HepG2 (cell line): ENCODE results near the gene RASA1. TPM values are rescaled to one million over a fixed set of nuclear protein-coding genes. Genes with fewer than 3 reads are reported as not detected.

Experiments used
- CC2D1A ChIP-seq: sonication (generic); formaldehyde crosslinking; IDR thresholded peaks from 2 replicates; pipeline ENCODE4 v1.8.1; 2023; ENCODE audit warnings: mild to moderate bottlenecking, missing genetic modification reagents
- CERS6 ChIP-seq: sonication (generic); formaldehyde crosslinking; IDR thresholded peaks from 2 replicates; pipeline ENCODE4 v1.5.0; 2020; ENCODE audit warnings: missing genetic modification reagents
- CREB1 ChIP-seq, 2 experiments: fragments of 450-650 bp in 1 of 2; IDR thresholded peaks; 2 replicates each; pipeline ENCODE4 v1.6.1; 2016 to 2017; ENCODE audit warnings: control low read depth in 1 of 2, mild to moderate bottlenecking in 1 of 2, missing compliant biosample characterization in 1 of 2, missing genetic modification characterization in 1 of 2
- FOXK1 ChIP-seq: sonication (generic); formaldehyde crosslinking; IDR thresholded peaks from 2 replicates; pipeline ENCODE4 v1.4.0; 2020; ENCODE audit warnings: low read depth, missing genetic modification reagents, borderline replicate concordance
- FOXM1 ChIP-seq: sonication (generic); formaldehyde crosslinking; IDR thresholded peaks from 2 replicates; pipeline ENCODE4 v1.5.0; 2020; ENCODE audit warnings: missing genetic modification reagents
- HOMEZ ChIP-seq: IDR thresholded peaks from 2 replicates; pipeline ENCODE4 v1.6.1; 2016; ENCODE audit warnings: low read depth
- KMT2B ChIP-seq: IDR thresholded peaks from 2 replicates; pipeline ENCODE4 v1.6.1; 2016; ENCODE audit warnings: missing genetic modification reagents, missing compliant biosample characterization
- POGK ChIP-seq: sonication (generic); formaldehyde crosslinking; conservative IDR thresholded peaks from 2 replicates; pipeline ENCODE4 v1.8.0; 2022; ENCODE audit warnings: mild to moderate bottlenecking, moderate library complexity, missing genetic modification reagents
- PRPF4 ChIP-seq: fragments of 200-400 bp; formaldehyde crosslinking; IDR thresholded peaks from 2 replicates; pipeline ENCODE4 v1.6.1; 2016; ENCODE audit warnings: low read length, low read depth; ENCODE audit not compliant: poor library complexity, severe bottlenecking
- SMAD3 ChIP-seq: sonication (generic); formaldehyde crosslinking; IDR thresholded peaks from 2 replicates; pipeline ENCODE4 v1.4.0; 2020; ENCODE audit warnings: missing genetic modification reagents
- TSC22D2 ChIP-seq: sonication (generic); formaldehyde crosslinking; IDR thresholded peaks from 2 replicates; pipeline ENCODE4 v1.5.1; 2020; ENCODE audit warnings: missing genetic modification reagents, mild to moderate bottlenecking, borderline replicate concordance
- ZBTB26 ChIP-seq: IDR thresholded peaks from 2 replicates; pipeline ENCODE4 v1.6.1; 2016; ENCODE audit warnings: missing compliant biosample characterization, missing genetic modification reagents, borderline replicate concordance
- ZFP36L1 ChIP-seq: sonication (generic); formaldehyde crosslinking; IDR thresholded peaks from 2 replicates; pipeline ENCODE4 v1.8.0; 2022; ENCODE audit warnings: mild to moderate bottlenecking, missing genetic modification reagents, moderate library complexity
- ZGPAT ChIP-seq: IDR thresholded peaks from 2 replicates; pipeline ENCODE4 v1.6.1; 2016; ENCODE audit warnings: mild to moderate bottlenecking
- ZNF30 ChIP-seq: sonication (generic); formaldehyde crosslinking; IDR thresholded peaks from 2 replicates; pipeline ENCODE4 v1.5.0; 2020; ENCODE audit warnings: mild to moderate bottlenecking, missing genetic modification reagents
- ZNF44 ChIP-seq: sonication (generic); formaldehyde crosslinking; IDR thresholded peaks from 2 replicates; pipeline ENCODE4 v1.5.1; 2020; ENCODE audit warnings: mild to moderate bottlenecking, missing genetic modification reagents
- ZNF589 ChIP-seq: sonication (generic); formaldehyde crosslinking; conservative IDR thresholded peaks from 2 replicates; pipeline ENCODE4 v1.8.0; 2022; ENCODE audit warnings: mild to moderate bottlenecking, moderate library complexity, missing genetic modification reagents
- ZNF761 ChIP-seq: sonication (generic); formaldehyde crosslinking; conservative IDR thresholded peaks from 2 replicates; pipeline ENCODE4 v1.4.0; 2020; ENCODE audit warnings: mild to moderate bottlenecking, missing genetic modification reagents
- ZNF782 ChIP-seq: sonication (generic); formaldehyde crosslinking; IDR thresholded peaks from 2 replicates; pipeline ENCODE4 v1.4.0; 2020; ENCODE audit warnings: missing genetic modification reagents, mild to moderate bottlenecking, borderline replicate concordance
- polyA plus RNA-seq, 8 experiments: library from polyadenylated mRNA; depleted of rRNA in 3 of 8; stranded (reverse) in 7 of 8; unstranded in 1 of 8; fragments of >200 nt; fragmentation: Illumina TruSeq in 4 of 8; extraction: Trizol in 4 of 8; gene quantifications; 2 replicates each; pipeline versions ENCODE4 v1.2.1 to v1.2.3, GENCODE V29; 2011 to 2016; ENCODE audit warnings: low read depth in 4 of 8, missing spikeins in 1 of 8, mixed read lengths in 1 of 8; ENCODE audit not compliant: insufficient read depth in 1 of 8
- total RNA-seq, 5 experiments: library from RNA; depleted of rRNA; stranded (reverse); fragments of >200 nt; fragmentation: Illumina TruSeq; extraction: Trizol; gene quantifications; 2 replicates each; pipeline ENCODE4 v1.2.3, GENCODE V29; 2016; ENCODE audit warnings: low read depth in 1 of 5
- TF ChIP-seq, protein P1 (sequence below): sonication (generic); formaldehyde crosslinking; IDR thresholded peaks from 2 replicates; pipeline ENCODE4 v1.4.0; 2020; ENCODE audit warnings: low read depth, mild to moderate bottlenecking, missing genetic modification reagents

RASA1 gene
- total and polyA plus RNA-seq, 2 of the 13 experiments (the other 11 are each of a cell fraction or from before 2014, with no cell fraction given) = 19.5 to 20.5 TPM

- TF ChIP-seq ZBTB26 (no peak), CREB1 (IDR thresholded peaks at IDR 0.05) (no peak), CREB1 (CRISPR knock-in tag; IDR thresholded peaks at IDR 0.05) (no peak), ZGPAT (CRISPR knock-in tag) (peak; percentile 58; the same call in 1 of the 2 replicates), ZFP36L1 (CRISPR knock-in tag) (no peak), POGK (CRISPR knock-in tag) (no peak), ZNF30 (CRISPR knock-in tag) (no peak), ZNF589 (CRISPR knock-in tag) (no peak), CC2D1A (CRISPR knock-in tag) (no peak), HOMEZ (no peak; the same call in 1 of the 2 replicates), PRPF4 (no peak), CERS6 (no peak), FOXM1 (no peak), SMAD3 (CRISPR knock-in tag) (no peak), FOXK1 (no peak), ZNF782 (no peak), KMT2B (CRISPR knock-in tag) (no peak), ZNF761 (CRISPR knock-in tag) (no peak), TSC22D2 (no peak), ZNF44 (CRISPR knock-in tag) (no peak)
- TF ChIP-seq, protein P1, sequence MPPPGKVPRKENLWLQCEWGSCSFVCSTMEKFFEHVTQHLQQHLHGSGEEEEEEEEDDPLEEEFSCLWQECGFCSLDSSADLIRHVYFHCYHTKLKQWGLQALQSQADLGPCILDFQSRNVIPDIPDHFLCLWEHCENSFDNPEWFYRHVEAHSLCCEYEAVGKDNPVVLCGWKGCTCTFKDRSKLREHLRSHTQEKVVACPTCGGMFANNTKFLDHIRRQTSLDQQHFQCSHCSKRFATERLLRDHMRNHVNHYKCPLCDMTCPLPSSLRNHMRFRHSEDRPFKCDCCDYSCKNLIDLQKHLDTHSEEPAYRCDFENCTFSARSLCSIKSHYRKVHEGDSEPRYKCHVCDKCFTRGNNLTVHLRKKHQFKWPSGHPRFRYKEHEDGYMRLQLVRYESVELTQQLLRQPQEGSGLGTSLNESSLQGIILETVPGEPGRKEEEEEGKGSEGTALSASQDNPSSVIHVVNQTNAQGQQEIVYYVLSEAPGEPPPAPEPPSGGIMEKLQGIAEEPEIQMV (CRISPR knock-in tag) = no peak
Measured at GRCh38 chr5:87268126-87268969, 665 bp downstream of the RASA1 start (continued).
